ENCODE results near the gene LYAR.

- TF ChIP-seq CTCF (conservative IDR thresholded peaks at IDR 0.05 in 1 of 2, IDR thresholded peaks at IDR 0.05 in 1 of 2; ENCODE audit: extremely low read depth in 1 of 2, insufficient read depth in 1 of 2, low read depth in 1 of 2, low read length in 2 of 2) (no peak), EZH2 (IDR thresholded peaks at IDR 0.05; ENCODE audit: borderline replicate concordance, low read length) (no peak)
These were observed 39.5 kb upstream of the LYAR start for GRCh38 chr4:4329496-4329895.
